Kidney (tissue), 14 donors: Measurements from ENCODE around the gene TRIM62. TPM values are rescaled to one million over a fixed set of nuclear protein-coding genes. Genes with fewer than 3 reads are reported as not detected.
A peak's percentile ranks its signal among the peaks of the same experiment; 100 is the strongest.

ENCODE experiments used
- DNase-seq, 5 donors: peaks; one replicate each; pipeline ENCODE4 v3.0.0-alpha.2; 2013 to 2020
- FAIRE-seq: peaks from 2 replicates; lab custom pipeline; 2012; peaks lifted over from hg19 to GRCh38; lab: Jason Lieb, UNC
- H3K27ac ChIP-seq, 2 donors: one replicate each; pipeline ENCODE4 v1.7.0; 2013; ENCODE audit warnings: low read depth in 2 of 2, low read length in 2 of 2, inconsistent platforms in 1 of 2
- H3K27me3 ChIP-seq: one replicate; pipeline ENCODE4 v1.7.1; 2013; ENCODE audit warnings: low read length, inconsistent platforms; ENCODE audit not compliant: control insufficient read depth, insufficient read depth
- H3K36me3 ChIP-seq, 3 donors: one replicate each; pipeline versions ENCODE4 v1.7.0 to v1.7.1; 2013; ENCODE audit warnings: low read length in 3 of 3, control low read depth in 1 of 3, inconsistent platforms in 1 of 3; ENCODE audit not compliant: insufficient read depth in 3 of 3, control insufficient read depth in 2 of 3
- H3K4me1 ChIP-seq, 3 donors: one replicate each; pipeline versions ENCODE4 v1.7.0 to v1.7.1; 2013; ENCODE audit warnings: low read length in 3 of 3, inconsistent platforms in 1 of 3, low read depth in 1 of 3; ENCODE audit not compliant: control insufficient read depth in 2 of 3, insufficient read depth in 2 of 3
- H3K4me3 ChIP-seq, 3 donors: one replicate each; pipeline versions ENCODE4 v1.7.0 to v1.8.1; 2013; ENCODE audit warnings: low read length in 3 of 3, control low read depth in 1 of 3, inconsistent platforms in 1 of 3
- H3K9ac ChIP-seq, 3 donors: one replicate each; pipeline versions ENCODE4 v1.7.0 to v1.7.1; 2013; ENCODE audit warnings: low read length in 3 of 3, control low read depth in 1 of 3, inconsistent platforms in 1 of 3
- H3K9me3 ChIP-seq, 3 donors: one replicate each; pipeline versions ENCODE4 v1.7.0 to v1.7.1; 2013; ENCODE audit warnings: low read length in 3 of 3, control low read depth in 1 of 3, inconsistent platforms in 1 of 3; ENCODE audit not compliant: control insufficient read depth in 2 of 3, insufficient read depth in 1 of 3
- intact Hi-C: fragments of 100-400 bp; cut with DNase I; formaldehyde crosslinking; loops from one replicate; pipeline ENCODE4 v1.11.1; 2022
- polyA plus RNA-seq: library from polyadenylated mRNA; stranded (reverse); fragments of 350-450 nt; fragmentation: Illumina TruSeq; extraction: RNeasy Lipid Tissue Mini Kit (QIAGEN cat#74804); gene quantifications from one replicate; pipeline ENCODE4 v1.2.3, GENCODE V29; 2014; ENCODE audit warnings: low read depth, low replicate concordance; ENCODE audit not compliant: insufficient read depth
- total RNA-seq: library from RNA; stranded (reverse); fragmentation: NEBNext Ultra II Directional; extraction: Animal tissue kit (Norgen Biotek cat#: 25700); gene quantifications from one replicate; pipeline ENCODE4 v1.2.1, GENCODE V29; 2021
- TF ChIP-seq, protein P1 (sequence below): IDR thresholded peaks from 3 replicates; pipeline ENCODE4 v1.5.1; 2012; ENCODE audit warnings: mild to moderate bottlenecking, moderate library complexity, borderline replicate concordance; ENCODE audit not compliant: insufficient read depth; ENCODE audit errors: extremely low read depth
- donor health status: control.
- donor health status: control.
- donor health status: control.
- donor health status: control.
- donor health status: control.
- donor health status: DM: yes; HTN: yes; CAD: no.
- donor health status: Normal renal cell carcinoma (clear cell type).

TRIM62 gene
- total and polyA plus RNA-seq, 2 donors from 2014 or later = 3.2 to 6.2 TPM

GRCh38 chr1:33146003-33146402 is 35.8 kb downstream of the TRIM62 start:
- no peaks in the 10 kb centered on the region for H3K9me3 ChIP-seq
- FAIRE-seq = no peak
- DNase-seq = peak in 1 of 5 donors; percentile 43

DNA sequence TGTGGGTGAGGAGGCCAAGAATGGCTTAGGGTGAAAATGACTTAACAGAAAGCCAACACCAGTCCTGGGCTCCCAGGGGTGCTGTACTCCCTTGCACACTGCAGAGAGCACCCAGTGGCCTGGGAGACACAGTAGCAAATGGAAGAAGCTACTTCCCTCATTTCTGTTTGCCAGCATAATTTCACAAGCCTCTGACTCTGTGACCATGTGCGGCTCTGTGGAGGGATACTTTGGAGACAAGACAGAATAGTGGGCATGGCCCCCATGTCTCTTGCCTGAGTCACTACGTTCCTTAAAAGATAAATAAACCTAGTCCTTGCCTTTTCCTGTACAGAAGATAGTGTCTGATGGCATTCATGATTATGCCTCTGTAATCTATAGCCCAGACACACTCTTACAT is 38.1 kb downstream of the TRIM62 start:
- Histone ChIP-seq H3K9ac (no peak overlapping the region), H3K27ac (no peak overlapping the region)

More at GRCh38 chr1:33146003-33146402, 35.8 kb downstream of the TRIM62 start:
- H3K4me1 ChIP-seq = no peaks in the 10 kb centered on the region
- TF ChIP-seq, protein P1, sequence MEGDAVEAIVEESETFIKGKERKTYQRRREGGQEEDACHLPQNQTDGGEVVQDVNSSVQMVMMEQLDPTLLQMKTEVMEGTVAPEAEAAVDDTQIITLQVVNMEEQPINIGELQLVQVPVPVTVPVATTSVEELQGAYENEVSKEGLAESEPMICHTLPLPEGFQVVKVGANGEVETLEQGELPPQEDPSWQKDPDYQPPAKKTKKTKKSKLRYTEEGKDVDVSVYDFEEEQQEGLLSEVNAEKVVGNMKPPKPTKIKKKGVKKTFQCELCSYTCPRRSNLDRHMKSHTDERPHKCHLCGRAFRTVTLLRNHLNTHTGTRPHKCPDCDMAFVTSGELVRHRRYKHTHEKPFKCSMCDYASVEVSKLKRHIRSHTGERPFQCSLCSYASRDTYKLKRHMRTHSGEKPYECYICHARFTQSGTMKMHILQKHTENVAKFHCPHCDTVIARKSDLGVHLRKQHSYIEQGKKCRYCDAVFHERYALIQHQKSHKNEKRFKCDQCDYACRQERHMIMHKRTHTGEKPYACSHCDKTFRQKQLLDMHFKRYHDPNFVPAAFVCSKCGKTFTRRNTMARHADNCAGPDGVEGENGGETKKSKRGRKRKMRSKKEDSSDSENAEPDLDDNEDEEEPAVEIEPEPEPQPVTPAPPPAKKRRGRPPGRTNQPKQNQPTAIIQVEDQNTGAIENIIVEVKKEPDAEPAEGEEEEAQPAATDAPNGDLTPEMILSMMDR = no peak
- intact Hi-C loops = no loop called here
- peaks cover 0 to 4% (median 3%) of the 10 kb centered on the region in 3 donors for H3K36me3 ChIP-seq
- H3K4me3 ChIP-seq = no peak overlapping the region
- H3K27me3 ChIP-seq = no peaks in the 10 kb centered on the region
- H3K27ac ChIP-seq = no peak overlapping the region
- no peak overlapping the region for H3K9ac ChIP-seq

GRCh38 chr1:33143176-33143575 is 38.7 kb downstream of the TRIM62 start:
- H3K27ac ChIP-seq = no peak overlapping the region
- no peak overlapping the region for H3K9ac ChIP-seq
- H3K9me3 ChIP-seq = no peaks in the 10 kb centered on the region
- H3K4me1 ChIP-seq = no peaks in the 10 kb centered on the region
- intact Hi-C loops = no loop called here
- no peaks in the 10 kb centered on the region for H3K27me3 ChIP-seq
- no peak overlapping the region for H3K4me3 ChIP-seq
- DNase-seq (peak in 1 of 5 donors; percentile 36), FAIRE-seq (no peak)
- H3K36me3 ChIP-seq = peaks cover 0 to 4% (median 3%) of the 10 kb centered on the region in 3 donors
- TF ChIP-seq, protein P1 = no peak

More for the DNA sequence above, 38.1 kb downstream of the TRIM62 start:
- H3K36me3 ChIP-seq = peaks cover 0 to 4% (median 3%) of the 10 kb centered on the region in 3 donors
- intact Hi-C loops = no loop called here
- FAIRE-seq (no peak), DNase-seq (no peak)
- no peaks in the 10 kb centered on the region for H3K27me3 ChIP-seq
- no peaks in the 10 kb centered on the region for H3K4me1 ChIP-seq
- TF ChIP-seq, protein P1 = no peak
- H3K4me3 ChIP-seq = no peak overlapping the region
- no peaks in the 10 kb centered on the region for H3K9me3 ChIP-seq
